Stimulated activated CD8-positive, alpha-beta memory T cell treated with anti-CD3 and anti-CD28 coated beads, Interleukin-2, amount 100 ng/mL, for 48 hours (primary cell): ENCODE measurements around the gene RHCE.
"Not testable (repeated sequence)": the region's sequence is repeated elsewhere in the genome, so short reads cannot be mapped to it uniquely, and the experiment has no call there.

ENCODE experiments used
- DNase-seq, 2 donors: peaks; one replicate each; pipeline ENCODE4 v3.0.0-alpha.2; 2020; ENCODE audit warnings: low read depth in 2 of 2

The RHCE gene

GRCh38 chr1:25420715-25421114, at the start of gene RHCE:
TSS of gene RHCE (minus strand) at chr1:25420825. CDS start at chr1:25420786, 39 bp downstream.
- not testable (repeated sequence) for DNase-seq

- DNase-seq: no peak
Measured at GRCh38 chr1:25469177-25469576, 48.6 kb upstream of the RHCE start.

GRCh38 chr1:25468033-25468432, 47.4 kb upstream of the RHCE start:
- no peak for DNase-seq

GRCh38 chr1:25467616-25468015, 47.0 kb upstream of the RHCE start:
- no peak for DNase-seq

- DNase-seq: no peak
Measured at GRCh38 chr1:25467193-25467592, 46.6 kb upstream of the RHCE start.

- DNase-seq: no peak
Measured at GRCh38 chr1:25462732-25463131, 42.1 kb upstream of the RHCE start.

GRCh38 chr1:25461849-25462248, 41.2 kb upstream of the RHCE start:
- no peak for DNase-seq

- DNase-seq: not testable (repeated sequence)
Measured at GRCh38 chr1:25460816-25461215, 40.2 kb upstream of the RHCE start.

- no peak for DNase-seq
Measured at GRCh38 chr1:25460020-25460419, 39.4 kb upstream of the RHCE start.

GRCh38 chr1:25458541-25459298, 38.1 kb upstream of the RHCE start:
- no peak for DNase-seq

- DNase-seq: no peak
Measured at GRCh38 chr1:25456502-25456901, 35.9 kb upstream of the RHCE start.

GRCh38 chr1:25451908-25452307, 31.3 kb upstream of the RHCE start:
- DNase-seq: no peak

- no peak for DNase-seq
Measured at GRCh38 chr1:25450891-25451290, 30.3 kb upstream of the RHCE start.

- DNase-seq: no peak
Measured at GRCh38 chr1:25447547-25447946, 26.9 kb upstream of the RHCE start.

GRCh38 chr1:25445993-25446538, 25.4 kb upstream of the RHCE start:
- DNase-seq: no peak

- DNase-seq: not testable (repeated sequence)
Measured at GRCh38 chr1:25444604-25445003, 24.0 kb upstream of the RHCE start.

GRCh38 chr1:25443030-25443699, 22.5 kb upstream of the RHCE start:
- no peak for DNase-seq

GRCh38 chr1:25442178-25442577, 21.6 kb upstream of the RHCE start:
- DNase-seq: no peak

GRCh38 chr1:25439287-25439686, 18.7 kb upstream of the RHCE start:
- DNase-seq: no peak

GRCh38 chr1:25437672-25438071, 17.0 kb upstream of the RHCE start:
- DNase-seq: no peak

GRCh38 chr1:25435397-25436108, 14.9 kb upstream of the RHCE start:
- DNase-seq: no peak

GRCh38 chr1:25433389-25434186, 13.0 kb upstream of the RHCE start:
- DNase-seq: no peak
